ENCODE data around the gene EXOC4. TPM values are rescaled to one million over a fixed set of nuclear protein-coding genes. Genes with fewer than 3 reads are reported as not detected.

The EXOC4 gene
- total and polyA plus RNA-seq, 9 donors: 26.8 to 80.5 (median 70.7) TPM

- no peaks in the 10 kb centered on the region for H3K9me3 ChIP-seq
- no peaks in the 10 kb centered on the region for H3K27me3 ChIP-seq
- no peaks in the 10 kb centered on the region for H3K36me3 ChIP-seq
- TF ChIP-seq CTCF (IDR thresholded peaks at IDR 0.05) (no peak), POLR2A (IDR thresholded peaks at IDR 0.05) (no peak), EP300 (IDR thresholded peaks at IDR 0.05) (no peak)
- no peak overlapping the region for H3K27ac ChIP-seq
- no peaks in the 10 kb centered on the region for H3K4me1 ChIP-seq (ENCODE audit: insufficient read depth)
- WGBS, 3 donors: 82 to 86% (median 84%) methylated on average over 9 of the region's 9 CpGs
- intact Hi-C loops (cut with DNase I): no loop called here
- no peak overlapping the region for H3K4me3 ChIP-seq
- no peak for DNase-seq
These were observed 681.5 kb downstream of the EXOC4 start for GRCh38 chr7:133934262-133934976.

GRCh38 chr7:133934977-133935330 is 682.1 kb downstream of the EXOC4 start:
- Histone ChIP-seq H3K4me3 (no peak overlapping the region), H3K36me3 (no peaks in the 10 kb centered on the region), H3K9me3 (no peaks in the 10 kb centered on the region), H3K4me1 (ENCODE audit: insufficient read depth) (no peaks in the 10 kb centered on the region), H3K27ac (no peak overlapping the region), H3K27me3 (no peaks in the 10 kb centered on the region)
- intact Hi-C loops (cut with DNase I): no loop called here
- 67 to 98% (median 94%) methylated on average over 2 of the region's 2 CpGs for WGBS, 3 donors
- no peak for DNase-seq
- no peak for TF ChIP-seq POLR2A (IDR thresholded peaks at IDR 0.05)
- no peak for TF ChIP-seq EP300 (IDR thresholded peaks at IDR 0.05)
- TF ChIP-seq CTCF (IDR thresholded peaks at IDR 0.05): no peak

DNA sequence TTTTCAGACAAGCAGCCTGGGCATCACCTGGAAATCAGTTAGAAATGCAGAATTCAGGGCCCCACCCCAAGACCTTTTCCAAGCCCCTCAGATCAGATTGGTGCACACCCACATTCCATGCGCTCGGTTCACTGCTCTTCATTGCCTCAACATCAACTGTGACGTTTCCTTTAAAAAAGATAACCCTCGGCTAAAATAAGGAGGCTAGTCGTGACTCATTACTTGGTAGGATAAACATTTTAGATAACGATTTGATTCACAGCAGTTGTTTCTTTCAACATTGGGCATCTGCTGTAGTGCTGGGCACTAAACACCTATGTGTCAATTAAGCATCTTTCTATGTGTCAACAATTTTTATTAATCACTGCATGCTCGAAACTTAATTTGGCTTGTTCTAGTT is 683.2 kb downstream of the EXOC4 start:
- Histone ChIP-seq H3K27me3 (no peaks in the 10 kb centered on the region), H3K4me3 (no peak overlapping the region), H3K27ac (no peak overlapping the region), H3K36me3 (no peaks in the 10 kb centered on the region), H3K4me1 (ENCODE audit: insufficient read depth) (no peaks in the 10 kb centered on the region), H3K9me3 (no peaks in the 10 kb centered on the region)
- intact Hi-C loops (cut with DNase I): no loop called here
- no peak for TF ChIP-seq POLR2A (IDR thresholded peaks at IDR 0.05)
- TF ChIP-seq CTCF (IDR thresholded peaks at IDR 0.05): no peak
- no peak for TF ChIP-seq EP300 (IDR thresholded peaks at IDR 0.05)
- WGBS, 3 donors: 45 to 57% (median 54%) methylated on average over 7 of the region's 7 CpGs
- DNase-seq: no peak

DNA sequence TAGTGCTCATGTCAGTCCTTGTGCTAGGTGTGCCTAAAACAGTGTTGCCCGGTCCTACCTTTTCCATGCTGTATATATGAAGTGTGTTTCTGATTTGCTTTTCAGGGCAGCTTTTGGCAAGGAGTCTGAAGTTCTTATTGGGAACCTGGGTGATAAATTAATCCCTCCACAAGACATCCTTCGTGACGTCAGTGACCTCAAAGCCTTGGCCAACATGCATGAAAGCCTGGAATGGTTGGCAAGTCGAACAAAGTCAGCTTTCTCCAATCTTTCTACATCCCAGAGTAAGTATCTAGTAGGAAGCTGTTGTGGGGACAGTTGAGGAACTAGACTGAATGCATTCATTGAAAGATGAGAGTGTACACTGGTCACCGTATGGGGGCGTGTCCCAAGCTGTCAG is 684.9 kb downstream of the EXOC4 start:
- Histone ChIP-seq H3K27me3 (no peaks in the 10 kb centered on the region), H3K27ac (no peak overlapping the region), H3K36me3 (no peaks in the 10 kb centered on the region), H3K4me3 (no peak overlapping the region), H3K9me3 (no peaks in the 10 kb centered on the region), H3K4me1 (ENCODE audit: insufficient read depth) (no peaks in the 10 kb centered on the region)
- TF ChIP-seq CTCF (IDR thresholded peaks at IDR 0.05) (no peak), EP300 (IDR thresholded peaks at IDR 0.05) (no peak), POLR2A (IDR thresholded peaks at IDR 0.05) (no peak)
- intact Hi-C loops (cut with DNase I): no loop called here
- 91 to 95% (median 93%) methylated on average over 6 of the region's 6 CpGs for WGBS, 3 donors
- DNase-seq: no peak

All from ovary (tissue), 9 donors.